Activated CD8-positive, alpha-beta memory T cell treated with anti-CD3 and anti-CD28 coated beads for 48 hours (primary cell): ENCODE measurements around the gene FADS2.

ENCODE experiments used
- DNase-seq, 3 experiments: peaks; one replicate each; pipeline ENCODE4 v3.0.0-alpha.2; 2020; ENCODE audit warnings: low read depth in 2 of 3, low spot score in 2 of 3

FADS2 gene

GRCh38 chr11:61904539-61905048 is 76.5 kb downstream of the FADS2 start:
- DNase-seq: no peak

DNA sequence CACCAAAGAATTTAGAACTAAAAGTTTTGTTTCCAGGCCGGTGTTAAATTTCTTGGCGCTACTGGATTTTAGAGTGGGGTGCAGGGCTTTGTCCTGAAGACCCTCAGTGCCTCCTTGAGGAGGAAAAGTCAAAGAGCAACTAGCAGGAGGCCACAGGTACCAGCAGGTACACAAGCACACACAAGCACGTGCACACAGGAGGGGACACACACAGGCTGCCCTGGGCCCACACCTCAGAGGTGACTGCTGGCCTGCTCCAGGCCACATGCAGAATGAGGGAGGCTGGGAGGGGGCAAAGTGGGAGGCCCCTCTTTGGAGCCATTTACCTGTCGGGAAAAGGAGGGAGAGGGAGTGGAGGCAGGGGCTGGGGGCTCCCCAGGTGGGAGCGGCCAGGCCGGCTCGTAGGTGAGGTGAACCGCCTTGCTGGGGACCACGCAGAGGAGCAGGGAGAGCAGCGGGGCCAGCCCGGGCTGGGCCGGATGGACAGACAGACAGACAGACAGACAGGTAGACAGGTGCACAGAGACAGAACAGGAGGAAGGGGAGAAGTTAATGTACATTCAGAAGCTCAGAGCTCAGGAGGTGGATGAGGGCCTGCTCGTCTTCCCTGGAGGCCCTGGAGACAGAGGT is 77.1 kb downstream of the FADS2 start:
- no peak for DNase-seq

- DNase-seq: no peak
Measured at GRCh38 chr11:61905801-61906521, 77.9 kb downstream of the FADS2 start.

- DNase-seq: no peak
Measured at GRCh38 chr11:61906522-61906909, 78.4 kb downstream of the FADS2 start.

GRCh38 chr11:61907282-61907681 is 79.2 kb downstream of the FADS2 start:
- no peak for DNase-seq

DNA sequence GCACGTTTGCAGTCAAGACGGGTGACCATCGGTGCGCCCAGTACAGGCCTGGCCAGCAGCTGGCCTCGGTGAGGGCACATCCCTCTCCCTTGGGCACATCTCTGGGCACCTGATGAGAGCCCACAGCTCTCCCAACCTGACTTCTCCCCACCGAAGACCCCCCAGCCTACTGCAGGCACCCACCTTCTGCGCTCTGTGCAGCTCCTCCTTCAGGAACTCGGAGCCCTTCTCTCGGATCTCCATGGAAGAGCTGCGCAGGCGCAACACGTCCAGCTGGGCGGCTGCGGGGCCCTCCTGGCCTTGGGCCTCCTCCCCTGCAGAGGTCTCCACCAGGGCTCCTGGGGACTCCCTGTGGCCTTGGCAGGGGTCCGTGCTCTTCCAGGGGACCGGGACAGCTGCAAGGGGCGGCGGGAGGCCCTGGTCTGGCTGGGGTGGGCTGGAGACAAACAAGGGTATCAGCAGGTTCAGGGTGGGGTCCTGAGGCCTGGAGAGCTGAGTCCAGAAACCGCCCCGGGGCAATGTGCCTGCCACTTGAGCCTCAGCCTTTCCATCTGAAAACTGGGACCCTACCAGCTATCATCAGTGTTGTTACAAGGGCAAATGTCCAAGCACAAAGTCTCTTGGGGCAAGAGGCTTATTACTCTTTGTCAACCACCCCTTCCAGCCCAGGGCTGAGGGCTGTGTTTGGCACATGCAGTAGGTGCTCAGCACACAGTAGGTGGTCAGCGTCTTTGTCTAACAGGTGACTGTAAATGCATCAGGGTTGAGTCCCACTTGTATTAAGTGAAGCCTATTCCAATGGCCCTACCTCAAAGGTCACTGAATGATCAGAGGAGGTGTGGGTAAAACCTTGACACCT is 80.0 kb downstream of the FADS2 start:
- no peak for DNase-seq

DNA sequence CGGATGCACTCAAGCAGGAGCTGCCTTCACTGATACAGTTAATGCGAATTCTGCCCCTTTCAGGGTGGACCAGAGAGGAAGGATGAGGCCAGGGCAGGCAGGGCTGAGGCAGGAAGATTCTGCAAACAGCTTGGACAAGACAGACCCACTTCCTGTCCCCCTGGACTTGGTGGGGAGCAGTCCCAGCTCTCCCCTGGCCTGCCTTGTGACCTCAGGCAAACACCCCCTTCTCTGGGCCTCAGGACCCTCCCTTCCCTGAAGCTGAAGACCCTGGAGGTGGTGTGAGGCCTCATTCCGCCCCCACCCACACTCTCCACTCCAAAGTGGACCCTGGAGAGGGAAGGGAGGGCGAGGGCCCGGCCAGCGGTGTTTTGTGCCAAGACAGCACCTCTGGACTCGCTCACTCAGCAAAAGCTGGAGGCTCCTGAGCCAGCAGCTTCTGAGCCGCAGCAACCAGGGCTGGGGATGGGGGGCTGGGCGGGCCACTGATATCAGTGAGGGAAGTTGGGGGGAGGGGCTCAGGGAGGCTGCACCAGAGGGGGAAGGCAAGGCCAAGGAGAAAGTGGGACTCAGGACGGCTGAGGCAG is 80.7 kb downstream of the FADS2 start:
- DNase-seq: no peak

DNA sequence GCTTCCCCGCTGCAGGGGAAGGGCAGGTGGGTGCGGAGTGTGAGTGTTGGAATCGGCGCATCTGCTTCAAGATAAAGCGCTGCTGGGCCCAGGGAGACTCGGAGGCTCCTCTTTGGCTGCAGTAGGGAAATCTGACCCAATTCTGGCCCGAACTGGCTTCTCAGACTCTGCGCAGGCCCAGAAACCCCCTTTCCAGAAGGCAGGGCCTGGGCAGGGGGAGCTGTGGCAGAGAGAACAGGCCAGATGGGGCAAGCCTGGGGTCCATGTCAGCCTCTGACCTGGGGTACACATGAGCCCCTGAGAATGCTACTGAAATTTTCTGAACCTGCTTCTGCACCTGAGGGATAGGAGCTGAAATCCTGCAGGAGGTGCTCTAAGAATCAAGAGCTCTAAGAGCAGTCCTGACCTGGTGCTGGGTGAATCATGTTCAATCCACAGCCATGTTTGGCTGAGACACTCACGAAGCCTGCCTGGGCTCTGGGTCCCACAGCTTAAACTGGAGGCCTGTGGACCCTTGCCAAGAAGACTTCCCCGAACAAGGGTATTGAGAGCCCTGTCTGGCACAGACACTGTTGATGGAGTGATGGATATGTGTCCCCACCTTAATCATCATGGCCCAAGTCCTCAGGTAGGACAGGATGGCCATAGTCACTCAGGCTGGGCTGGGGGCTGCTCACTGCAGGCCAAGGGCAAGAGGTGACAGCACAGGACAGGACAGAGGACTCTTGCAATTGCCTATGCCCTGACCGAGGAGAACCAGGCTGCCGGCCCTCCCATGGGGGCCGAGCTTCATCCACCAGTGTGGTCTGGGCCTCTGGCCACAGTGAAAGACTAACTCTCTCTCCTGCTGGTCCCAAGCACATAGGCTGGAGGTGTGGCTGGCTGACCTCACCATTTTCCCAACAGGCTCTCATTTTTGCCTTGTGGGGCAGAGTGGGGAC is 82.4 kb downstream of the FADS2 start:
- DNase-seq: no peak

GRCh38 chr11:61911128-61911700 is 83.1 kb downstream of the FADS2 start:
- no peak for DNase-seq

DNA sequence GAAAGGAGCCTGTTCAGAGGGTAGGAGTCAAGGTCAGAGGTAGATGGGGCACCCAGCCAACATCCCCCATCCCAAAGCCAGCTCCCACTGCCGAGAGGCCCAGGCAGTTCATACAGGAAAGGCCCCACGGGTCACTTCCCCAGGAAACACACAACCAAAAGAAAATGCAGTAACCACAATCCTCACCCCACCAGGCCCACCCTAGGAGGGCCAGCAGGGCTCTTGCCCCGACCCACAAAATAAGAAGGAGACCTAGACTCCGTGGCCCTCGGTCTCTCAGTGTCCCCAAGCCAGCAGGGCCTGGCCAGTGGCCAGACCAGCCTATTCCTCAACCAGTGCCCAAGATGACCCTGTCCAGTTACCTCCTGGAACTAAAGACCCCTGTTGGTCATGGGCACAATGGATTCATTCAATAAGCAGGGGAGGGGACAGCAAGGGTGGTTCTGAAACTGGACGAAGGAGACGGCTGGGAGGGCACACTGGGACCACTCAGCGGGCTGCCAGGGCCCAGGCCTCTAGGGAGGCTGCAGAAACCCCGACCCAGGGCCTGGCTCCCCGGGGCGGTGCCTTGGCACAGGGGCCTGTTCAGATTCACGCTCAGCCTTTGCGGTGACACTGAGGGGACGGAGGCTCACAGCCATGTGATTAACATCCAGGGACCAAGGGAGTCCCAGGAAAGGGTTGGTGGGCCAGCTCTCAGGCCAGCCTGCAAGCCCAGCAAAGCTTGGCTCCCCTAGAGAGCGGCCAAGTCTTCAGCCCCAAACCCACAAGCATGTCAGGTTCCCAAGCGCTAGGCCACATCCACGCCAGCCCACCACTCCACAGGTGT is 83.8 kb downstream of the FADS2 start:
- DNase-seq: no peak

DNA sequence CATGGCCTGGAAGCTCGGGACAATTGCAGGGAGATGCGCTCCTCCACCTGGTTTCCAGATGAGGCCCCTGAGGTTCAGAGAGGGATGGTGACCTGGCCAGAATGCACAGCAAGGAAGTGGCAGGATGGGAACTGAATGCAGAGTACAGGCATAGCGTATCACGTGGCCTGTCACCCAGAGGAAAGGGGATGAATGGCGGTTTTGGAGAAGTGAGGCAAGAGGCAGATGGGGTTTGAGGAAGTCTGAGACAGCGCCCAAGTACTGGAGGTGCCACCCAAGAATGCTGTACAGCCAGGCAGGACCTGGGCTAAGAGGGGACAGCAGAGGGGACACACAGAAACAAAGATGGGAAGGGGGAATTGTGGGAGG is 84.4 kb downstream of the FADS2 start:
- no peak for DNase-seq

DNA sequence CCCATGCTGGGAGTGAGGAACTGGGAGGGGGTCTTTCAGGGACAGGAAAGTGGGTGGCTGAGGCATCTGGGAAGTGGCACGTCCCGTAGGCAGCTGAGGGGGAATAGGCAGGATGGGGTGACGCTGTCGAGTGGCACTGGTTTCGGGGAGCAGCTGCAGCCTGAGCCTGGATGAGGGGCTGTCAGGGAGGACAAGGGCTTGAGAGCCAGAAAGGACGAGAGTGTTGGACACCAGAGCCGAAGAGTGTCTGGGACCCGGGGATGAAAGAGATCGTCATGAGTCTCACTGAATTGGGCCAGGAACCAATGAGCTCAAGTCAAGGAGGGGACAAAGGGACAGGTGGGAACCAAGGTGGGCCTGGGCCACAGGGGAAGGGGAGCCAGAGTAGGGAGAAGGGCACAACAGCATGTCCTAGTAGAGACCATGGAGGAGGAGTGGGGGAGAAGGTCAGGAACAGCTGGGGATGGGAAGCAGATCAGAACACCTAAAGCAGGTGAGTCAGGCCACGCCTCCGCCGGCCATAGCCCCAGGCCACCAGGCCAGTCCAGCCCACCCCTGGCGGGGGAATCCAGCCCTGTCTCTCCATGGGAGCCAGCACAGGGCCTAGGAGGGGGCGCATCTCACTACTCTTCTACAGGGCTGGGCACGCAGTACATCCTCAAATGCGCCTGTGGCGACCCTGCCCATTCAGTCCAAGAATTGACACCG is 85.0 kb downstream of the FADS2 start:
- DNase-seq: no peak

DNA sequence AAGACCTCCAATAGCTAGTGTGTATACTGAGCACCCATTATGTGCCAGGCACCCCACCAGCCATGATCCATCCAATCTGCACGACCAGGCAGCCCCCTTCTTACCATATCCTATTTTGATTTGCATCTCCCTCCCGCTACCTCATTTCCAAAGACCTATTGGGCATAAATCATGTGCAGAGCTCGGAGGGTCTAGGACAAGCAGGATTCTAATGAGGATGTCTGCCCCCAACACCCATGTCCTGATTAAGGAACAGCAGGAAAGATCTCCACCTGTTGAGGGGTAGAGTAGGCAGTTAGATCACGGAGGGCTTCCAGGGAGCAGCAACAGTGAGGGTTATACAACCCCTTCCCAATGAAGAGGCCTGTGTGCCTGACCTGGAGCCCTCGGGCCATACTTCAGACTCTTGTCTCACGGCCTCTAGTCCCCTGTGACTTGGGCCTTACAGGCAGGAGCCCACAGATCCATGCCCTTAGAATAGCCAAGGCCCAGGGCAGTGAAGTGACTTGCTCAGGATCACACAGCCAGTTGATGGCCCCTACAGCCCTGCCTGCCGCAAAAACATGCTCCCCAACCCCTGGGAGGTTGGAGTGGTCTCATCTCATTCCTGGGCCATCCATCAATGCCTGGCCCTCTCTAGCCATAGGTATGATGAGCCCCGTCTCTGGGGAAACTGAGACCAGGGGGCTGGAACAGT is 85.7 kb downstream of the FADS2 start:
- no peak for DNase-seq

DNA sequence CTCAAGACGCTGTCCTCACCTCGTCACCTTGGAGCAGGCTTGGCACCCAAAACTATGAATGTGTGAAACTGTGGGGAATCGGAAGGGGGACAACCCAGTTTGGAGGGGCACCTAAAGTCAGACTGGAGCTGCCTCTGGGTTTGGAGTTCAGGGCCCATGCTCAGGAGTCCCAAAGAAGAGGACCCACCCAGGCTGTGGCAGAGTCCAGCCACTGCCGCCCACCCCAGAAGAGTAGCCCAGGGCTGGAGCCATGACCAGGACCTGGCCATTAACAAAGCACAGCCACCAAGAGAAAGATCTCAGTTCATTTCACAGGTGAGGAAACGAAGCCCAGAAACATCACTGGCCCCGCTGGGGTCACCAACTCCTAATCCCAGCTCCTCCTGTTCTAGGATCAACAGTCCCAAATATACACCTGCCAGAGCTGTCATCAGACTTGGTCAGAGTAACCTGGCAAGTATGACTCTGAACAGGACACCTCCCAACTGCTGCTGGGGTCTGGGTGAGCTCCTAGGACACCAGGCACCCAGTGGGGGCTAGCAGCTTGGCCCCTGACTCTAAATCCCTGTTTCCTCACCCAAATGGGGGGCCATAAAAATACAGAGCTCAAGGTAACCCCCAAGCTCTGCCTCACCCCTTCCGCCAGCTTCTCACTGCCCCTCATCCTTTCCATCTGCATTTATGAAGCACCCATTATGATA is 86.5 kb downstream of the FADS2 start:
- DNase-seq: no peak

DNA sequence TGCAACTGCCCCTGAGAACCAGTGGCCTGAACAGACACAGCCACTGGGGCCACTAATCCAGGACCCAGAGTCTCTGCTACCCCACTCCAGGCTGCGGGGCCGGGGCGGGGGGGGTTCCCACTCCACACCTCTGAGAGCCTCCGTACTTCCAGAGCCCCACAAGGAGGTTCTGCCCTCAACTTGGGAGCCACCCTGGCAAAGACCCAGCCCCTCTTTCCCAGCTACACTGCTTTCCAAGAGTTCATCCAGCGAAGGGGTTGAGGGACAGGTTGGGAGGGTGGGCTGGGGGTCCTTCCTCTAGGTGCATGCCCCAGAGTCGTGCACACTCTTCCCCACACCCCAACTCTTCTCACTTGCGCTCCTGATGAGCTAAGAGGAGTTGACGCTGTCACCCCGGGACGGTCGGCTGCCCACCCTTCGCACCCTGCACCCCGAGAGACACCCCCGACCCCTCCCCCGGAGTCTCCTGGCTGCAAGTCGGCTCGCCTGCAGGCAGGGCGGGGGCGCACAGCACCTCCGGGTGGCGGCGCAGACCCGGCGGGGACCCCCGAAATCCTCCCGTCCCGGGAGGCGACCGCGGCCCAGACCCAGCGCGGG is 88.7 kb downstream of the FADS2 start:
- no peak for DNase-seq
